ENCODE data around the gene ROBO1.

GRCh38 chr3:79564192-79564591, 203.6 kb downstream of the ROBO1 start:
- TF ChIP-seq CTCF (IDR thresholded peaks at IDR 0.05) (no peak), POLR2A (IDR thresholded peaks at IDR 0.05) (no peak)

Measured in vagina (tissue), 2 donors.